ENCODE data around the gene CFAP73. TPM values are rescaled to one million over a fixed set of nuclear protein-coding genes. Genes with fewer than 3 reads are reported as not detected.

Gene CFAP73
- total RNA-seq, 1 experiment from 2014 or later = not detected

GRCh38 chr12:113155646-113156045 lies 6.1 kb downstream of the CFAP73 start:
- peaks cover 18% of the 10 kb centered on the region for H3K4me1 Mint-ChIP-seq (ENCODE audit: insufficient read depth, unreplicated experiment)
- H3K27me3 Mint-ChIP-seq (ENCODE audit: insufficient read depth, unreplicated experiment) = peaks cover 14% of the 10 kb centered on the region
- H3K9me3 Mint-ChIP-seq (ENCODE audit: unreplicated experiment) = no peaks in the 10 kb centered on the region
- BruUV-seq (replicated peaks) = no TSS peak
- no peak overlapping the region for H3K4me3 Mint-ChIP-seq (ENCODE audit: unreplicated experiment)
- no peak for DNase-seq (ENCODE audit: unreplicated experiment)
- no peak overlapping the region for H3K27ac Mint-ChIP-seq (ENCODE audit: low read depth, unreplicated experiment)
- CTCF ChIA-PET = interaction anchor here (2.0 to 6.9 kb wide), 2 partner anchors 106 to 107 kb away, joined by 6 to 45 read pairs; no protein-coding TSS in a partner anchor
- H3K36me3 Mint-ChIP-seq (ENCODE audit: insufficient read depth, unreplicated experiment) = peaks cover 27% of the 10 kb centered on the region
- TF ChIP-seq CTCF (IDR thresholded peaks at IDR 0.05; ENCODE audit: unreplicated experiment) = no peak
- intact Hi-C loops (cut with micrococcal nuclease) = loop anchor here (10.0 kb wide), 1 partner anchor 251 kb away; the partner anchor contains the start of gene OAS1
- POLR2A ChIA-PET = no interaction called here

GRCh38 chr12:113157218-113157859 lies 7.8 kb downstream of the CFAP73 start:
- Mint-ChIP-seq H3K9me3 (ENCODE audit: unreplicated experiment) (no peaks in the 10 kb centered on the region), H3K27ac (ENCODE audit: low read depth, unreplicated experiment) (no peak overlapping the region), H3K27me3 (ENCODE audit: insufficient read depth, unreplicated experiment) (peaks cover 5% of the 10 kb centered on the region), H3K4me1 (ENCODE audit: insufficient read depth, unreplicated experiment) (peaks cover 14% of the 10 kb centered on the region), H3K36me3 (ENCODE audit: insufficient read depth, unreplicated experiment) (peaks cover 42% of the 10 kb centered on the region), H3K4me3 (ENCODE audit: unreplicated experiment) (no peak overlapping the region)
- no peak for TF ChIP-seq CTCF (IDR thresholded peaks at IDR 0.05; ENCODE audit: unreplicated experiment)
- intact Hi-C loops (cut with micrococcal nuclease) = loop anchor here (10.0 kb wide), 1 partner anchor 253 kb away; the partner anchor contains the start of gene OAS1
- ChIA-PET CTCF (interaction anchor here (0.6 to 4.6 kb wide), 5 partner anchors 15 to 831 kb away, joined by 3 to 33 read pairs (median 3); no protein-coding TSS in a partner anchor), POLR2A (no interaction called here)
- no peak for DNase-seq (ENCODE audit: unreplicated experiment)
- BruUV-seq (replicated peaks) = no TSS peak

GRCh38 chr12:113158439-113159203 lies 9.1 kb downstream of the CFAP73 start:
- BruUV-seq (replicated peaks) = TSS peak; percentile 46
- H3K4me1 Mint-ChIP-seq (ENCODE audit: insufficient read depth, unreplicated experiment) = peaks cover 11% of the 10 kb centered on the region

More at GRCh38 chr12:113158439-113159203, 9.1 kb downstream of the CFAP73 start:
- no peak for DNase-seq (ENCODE audit: unreplicated experiment)
- Mint-ChIP-seq H3K27me3 (ENCODE audit: insufficient read depth, unreplicated experiment) (no peaks in the 10 kb centered on the region), H3K9me3 (ENCODE audit: unreplicated experiment) (no peaks in the 10 kb centered on the region), H3K36me3 (ENCODE audit: insufficient read depth, unreplicated experiment) (peaks cover 48% of the 10 kb centered on the region), H3K27ac (ENCODE audit: low read depth, unreplicated experiment) (no peak overlapping the region), H3K4me3 (ENCODE audit: unreplicated experiment) (no peak overlapping the region)
- ChIA-PET CTCF (interaction anchor here (1.1 to 4.6 kb wide), 3 partner anchors 14 to 110 kb away, joined by 3 to 33 read pairs (median 5); no protein-coding TSS in a partner anchor), POLR2A (interaction anchor here (0.6 kb wide), 1 partner anchor 164 kb away, joined by 4 read pairs; no protein-coding TSS in a partner anchor)
- no peak for TF ChIP-seq CTCF (IDR thresholded peaks at IDR 0.05; ENCODE audit: unreplicated experiment)
- intact Hi-C loops (cut with micrococcal nuclease) = loop anchor here (10.0 kb wide), 1 partner anchor 254 kb away; the partner anchor contains the start of gene OAS1
